Keratinocyte (primary cell): ENCODE measurements around the gene ESM1.

Source experiments
- CTCF ChIP-seq, 3 experiments: IDR thresholded peaks in 1 of 3; conservative IDR thresholded peaks in 1 of 3; optimal IDR thresholded peaks in 1 of 3; 2 replicates in 2 of 3; 3 replicates in 1 of 3; pipeline versions ENCODE3 to v1.5.1; 2011; ENCODE audit warnings: low read length in 3 of 3, mild to moderate bottlenecking in 3 of 3, moderate library complexity in 2 of 3, control low read depth in 1 of 3, inconsistent platforms in 1 of 3; ENCODE audit not compliant: insufficient read depth in 2 of 3; ENCODE audit errors: extremely low read depth in 1 of 3
- EZH2 ChIP-seq: IDR thresholded peaks from one replicate; pipeline ENCODE4 v1.6.1; 2012; ENCODE audit warnings: inconsistent platforms, mild to moderate bottlenecking, low read length, moderate library complexity

GRCh38 chr5:54988218-54988617, 2.8 kb upstream of the ESM1 start:
- no peak for TF ChIP-seq CTCF (optimal IDR thresholded peaks at IDR 0.05 in 1 of 3, IDR thresholded peaks at IDR 0.05 in 1 of 3, conservative IDR thresholded peaks at IDR 0.05 in 1 of 3; ENCODE audit: extremely low read depth in 1 of 3, insufficient read depth in 2 of 3, low read length in 3 of 3)
- no peak for TF ChIP-seq EZH2
